ENCODE measurements around the gene SOD1. TPM values are rescaled to one million over a fixed set of nuclear protein-coding genes. Genes with fewer than 3 reads are reported as not detected.

Gene SOD1
- total RNA-seq, 2 donors from 2014 or later, result 164 to 183 TPM

DNA sequence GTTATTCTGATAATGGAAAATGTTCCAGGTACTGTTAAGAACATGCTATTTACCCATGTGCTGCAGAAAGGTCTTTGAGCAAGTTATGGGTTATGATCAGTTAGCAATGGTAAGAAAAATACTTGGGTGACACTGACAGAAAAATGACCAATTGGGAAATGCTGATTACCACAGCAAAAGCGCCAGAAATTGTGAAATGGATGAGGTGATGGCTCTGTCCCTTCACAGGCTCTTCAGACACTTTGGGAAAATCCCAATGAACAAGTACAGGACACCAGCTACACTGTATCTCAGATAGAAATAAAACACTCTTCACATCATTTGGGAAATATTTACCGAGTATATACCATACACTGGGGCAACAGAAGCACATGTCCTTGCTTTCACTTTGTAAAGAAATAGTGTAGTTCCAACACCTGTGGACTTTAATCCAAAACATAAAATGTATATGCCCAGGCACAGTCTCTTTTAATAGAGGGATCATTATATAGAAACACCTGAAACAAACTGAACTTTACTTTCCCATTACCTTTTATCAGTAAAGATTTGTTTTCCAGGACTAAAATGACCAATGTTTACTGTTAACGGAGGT, 13.9 kb downstream of the SOD1 start:
- DNase-seq (ENCODE audit: low spot score), result no peak
- intact Hi-C loops (cut with DNase I), result no loop called here

DNA sequence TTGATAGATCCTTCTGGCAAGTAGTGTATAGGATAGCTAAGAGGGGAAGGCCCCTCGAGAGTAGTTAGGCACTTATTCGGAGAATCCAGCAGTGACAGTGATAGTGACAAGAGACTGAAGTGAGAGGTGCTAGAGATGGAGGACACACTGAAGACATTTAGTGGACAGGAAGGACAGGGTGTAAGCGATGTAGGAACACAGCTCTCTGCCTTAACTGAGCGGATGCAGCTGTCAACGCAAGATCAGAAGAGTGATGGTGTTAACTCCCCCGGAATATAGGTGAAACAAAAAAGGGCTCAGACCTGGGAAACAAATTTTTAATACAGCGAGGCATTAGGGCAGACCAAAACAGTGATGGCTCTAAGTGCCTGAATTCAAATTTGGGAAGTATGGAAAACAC, 15.8 kb downstream of the SOD1 start:
- no peak for DNase-seq (ENCODE audit: low spot score)

DNA sequence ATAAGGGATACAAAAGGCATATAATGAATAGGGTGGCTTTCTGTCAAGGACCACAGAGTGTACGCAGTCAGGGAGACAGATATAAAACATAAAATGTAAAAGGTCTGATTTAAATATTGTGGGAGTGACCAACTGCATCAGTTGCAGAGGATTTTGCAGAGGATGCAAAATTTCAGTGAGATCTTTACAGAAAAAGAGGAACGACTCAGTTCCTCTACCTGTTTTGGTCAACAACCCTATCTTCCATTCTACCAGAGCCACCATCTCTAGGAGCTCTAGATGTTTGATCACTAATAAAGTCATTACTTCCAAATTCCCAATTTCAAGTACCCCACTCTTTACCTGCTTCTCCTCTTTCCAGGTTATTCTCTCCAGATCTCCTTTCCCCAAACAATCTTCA, 16.5 kb downstream of the SOD1 start:
- intact Hi-C loops (cut with DNase I), result no loop called here
- no peak for DNase-seq (ENCODE audit: low spot score)

More for the DNA sequence above, 15.8 kb downstream of the SOD1 start:
- intact Hi-C loops (cut with DNase I), result no loop called here

DNA sequence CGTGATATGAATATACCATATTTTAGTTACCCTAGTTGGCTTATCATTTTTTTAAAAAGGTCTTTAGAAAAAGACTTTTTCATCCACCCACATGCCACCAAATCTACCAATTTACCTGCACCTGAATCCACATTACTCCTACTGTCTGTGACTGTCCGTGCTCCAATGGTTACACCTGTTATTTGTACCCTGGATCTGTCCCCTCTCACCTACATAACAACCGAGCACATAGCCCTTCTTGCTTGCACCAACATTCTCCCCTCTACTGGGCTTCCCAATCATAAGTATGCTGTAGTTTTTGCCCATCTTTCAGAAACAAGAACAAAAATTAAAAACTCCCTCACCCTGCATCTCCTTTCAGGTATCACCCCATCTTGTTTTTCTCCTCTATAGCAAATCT, 17.6 kb downstream of the SOD1 start:
- no peak for DNase-seq (ENCODE audit: low spot score)
- intact Hi-C loops (cut with DNase I), result no loop called here

DNA sequence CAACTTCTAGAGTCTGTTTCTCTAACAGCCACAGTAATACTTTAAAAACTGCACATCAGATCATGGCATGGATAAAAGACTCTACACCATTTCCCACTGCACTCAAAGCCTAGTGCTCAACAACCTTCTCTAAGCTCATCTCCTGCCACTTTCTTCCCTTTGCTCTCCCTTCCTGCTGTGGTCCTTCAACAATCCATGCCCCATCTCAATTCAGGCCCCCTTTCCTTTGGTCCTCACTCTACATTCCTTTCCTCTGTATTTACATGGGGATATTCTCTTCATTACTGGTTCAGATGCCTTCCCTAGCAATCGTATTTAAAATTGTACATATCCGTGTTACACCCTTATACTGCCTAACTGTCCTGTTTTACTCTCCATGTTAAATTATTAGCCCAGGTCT, 19.0 kb downstream of the SOD1 start:
- no peak for DNase-seq (ENCODE audit: low spot score)
- intact Hi-C loops (cut with DNase I), result no loop called here

DNA sequence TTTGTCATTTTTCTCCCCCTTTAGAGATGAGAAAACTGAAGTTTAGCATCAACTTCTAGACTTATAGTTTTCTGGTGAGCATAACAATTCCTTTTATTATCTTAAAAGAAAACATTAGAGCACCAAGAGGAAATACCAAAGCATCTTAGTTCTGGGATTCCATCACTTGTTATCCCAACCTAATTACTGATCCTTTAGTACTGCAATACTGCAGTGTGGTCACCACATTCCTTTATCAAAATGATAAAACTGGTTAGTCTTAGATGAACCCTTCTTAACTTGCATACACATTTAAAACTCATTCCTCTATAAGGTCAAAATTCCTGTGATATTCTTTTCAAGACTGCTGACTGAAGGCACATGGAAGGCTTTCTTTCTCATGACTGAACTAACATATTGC, 23.1 kb downstream of the SOD1 start:
- no peak for DNase-seq (ENCODE audit: low spot score)
- intact Hi-C loops (cut with DNase I), result no loop called here

DNA sequence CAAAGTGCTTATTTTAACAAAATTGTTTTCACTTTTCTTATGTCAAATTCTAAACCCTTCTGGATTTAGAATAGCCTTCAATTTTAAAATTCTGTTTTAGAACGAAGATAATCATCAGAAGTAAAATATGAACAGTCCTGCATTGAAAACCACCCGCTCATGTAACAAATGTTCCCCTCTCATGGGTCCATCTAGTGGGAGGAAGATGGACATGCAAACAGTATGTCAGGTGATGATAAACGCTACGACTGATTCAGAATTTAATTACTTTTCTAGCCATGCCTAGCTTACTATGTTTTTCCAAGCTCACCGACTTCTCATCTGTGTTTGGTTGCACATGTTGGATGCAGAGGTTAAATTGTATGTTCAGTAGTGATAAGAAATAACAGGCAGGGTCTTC, 23.5 kb downstream of the SOD1 start:
- intact Hi-C loops (cut with DNase I), result no loop called here
- DNase-seq (ENCODE audit: low spot score), result no peak

DNA sequence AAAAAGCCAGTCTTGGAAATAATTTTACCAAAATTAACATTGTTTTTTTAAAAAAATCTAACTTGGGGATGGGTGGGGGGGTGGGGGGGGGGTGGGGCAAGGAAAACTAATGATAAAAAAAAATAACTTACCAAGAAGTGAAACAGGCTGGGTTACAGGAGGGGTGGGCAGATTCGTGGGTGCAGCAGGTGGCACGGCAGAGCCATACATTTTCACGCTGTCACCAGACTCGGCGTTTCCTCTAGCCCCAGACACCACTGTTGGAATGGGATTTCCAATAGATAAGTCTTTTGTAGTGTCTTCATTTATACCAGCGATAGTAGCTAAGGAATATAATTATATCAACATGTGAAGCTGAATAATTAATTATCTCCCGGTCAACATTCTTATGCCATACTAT, 25.4 kb downstream of the SOD1 start:
- intact Hi-C loops (cut with DNase I), result no loop called here

DNA sequence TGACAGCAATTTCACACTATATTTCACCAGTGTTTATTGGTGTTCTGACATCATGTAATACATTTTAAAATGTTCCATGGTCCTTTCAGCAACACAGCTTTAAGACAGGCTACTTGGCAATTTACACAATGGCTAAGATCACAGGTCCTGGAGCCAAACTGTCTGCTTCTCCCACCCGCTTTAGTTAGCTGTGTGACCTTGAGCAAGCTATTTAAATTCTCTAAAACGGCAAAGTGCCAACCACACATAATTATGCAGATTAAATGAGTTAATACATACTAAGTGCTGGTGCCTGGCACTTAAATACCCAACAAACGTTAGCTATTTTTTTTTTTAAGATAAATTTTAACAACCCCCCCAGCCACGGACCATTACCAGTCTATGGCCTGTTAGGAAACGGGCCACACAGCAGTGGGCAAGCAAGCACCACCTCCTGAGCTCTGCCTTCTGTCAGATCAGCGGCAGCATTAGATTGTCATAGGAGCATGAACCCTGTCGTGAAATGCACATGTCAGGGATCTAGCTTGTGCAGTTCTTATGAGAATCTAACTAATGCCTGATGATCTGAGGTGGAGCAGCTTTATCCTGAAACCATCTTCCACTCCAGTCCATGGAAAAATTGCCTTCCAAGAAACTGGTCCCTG, 26.9 kb downstream of the SOD1 start:
- no peak for DNase-seq (ENCODE audit: low spot score)
- intact Hi-C loops (cut with DNase I), result loop anchor here in 1 of 2 donors (1.0 kb wide), 1 partner anchor 17 kb away; no protein-coding TSS in a partner anchor

More for the DNA sequence above, 25.4 kb downstream of the SOD1 start:
- no peak for DNase-seq (ENCODE audit: low spot score)

DNA sequence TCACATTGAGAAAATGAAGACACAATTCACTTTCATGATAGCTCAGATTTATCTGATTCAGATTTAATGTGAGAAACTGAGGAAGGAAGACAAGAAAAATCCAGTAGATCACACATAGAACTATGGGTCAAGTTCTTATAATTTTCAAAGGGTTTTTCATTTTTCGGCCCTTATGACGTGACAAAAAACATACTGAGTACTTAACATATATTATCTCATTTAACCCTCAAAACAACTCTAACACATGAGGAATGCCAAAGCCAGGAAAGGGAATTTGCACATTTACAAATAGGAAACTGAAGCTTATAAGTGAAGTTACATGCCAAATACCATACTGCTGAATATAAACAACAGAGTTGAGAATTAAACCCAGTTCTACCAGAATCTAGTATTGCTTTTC, 27.6 kb downstream of the SOD1 start:
- intact Hi-C loops (cut with DNase I), result no loop called here
- DNase-seq (ENCODE audit: low spot score), result no peak

DNA sequence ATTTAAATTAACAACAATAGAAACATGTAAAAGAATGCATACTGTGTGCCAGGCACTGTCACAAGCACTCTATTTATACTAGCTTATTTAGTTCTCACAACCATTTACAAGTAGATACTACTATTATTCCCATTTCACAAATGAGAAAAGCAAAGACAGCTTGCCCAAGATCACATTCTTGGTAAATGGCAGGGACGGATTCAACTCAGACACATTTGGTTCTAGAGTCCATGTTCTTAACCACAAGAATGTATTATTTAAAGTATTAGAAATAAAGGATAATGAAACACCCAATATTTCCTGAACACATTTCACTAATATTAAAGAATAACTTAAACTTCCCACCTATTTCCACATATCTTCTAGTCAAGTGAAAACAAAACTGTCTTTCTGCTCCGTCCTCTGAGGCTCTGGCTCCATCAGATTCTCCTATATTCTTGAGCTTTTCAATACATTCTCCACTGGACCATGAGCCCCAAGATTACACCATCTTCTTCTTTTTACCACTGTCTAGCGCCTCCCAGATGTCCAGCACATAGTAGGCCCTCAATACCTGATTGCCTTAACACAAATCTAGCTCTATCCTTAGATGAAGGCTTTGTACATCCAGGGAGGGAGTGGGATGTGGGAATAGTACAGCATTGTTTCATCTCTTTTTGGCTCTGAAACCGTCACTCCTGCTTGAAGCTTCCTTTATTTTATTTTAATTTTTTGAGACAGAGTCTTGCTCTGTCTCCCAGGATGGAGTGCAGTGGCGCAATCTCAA, 29.3 kb downstream of the SOD1 start:
- DNase-seq (ENCODE audit: low spot score), result no peak
- intact Hi-C loops (cut with DNase I), result no loop called here

DNA sequence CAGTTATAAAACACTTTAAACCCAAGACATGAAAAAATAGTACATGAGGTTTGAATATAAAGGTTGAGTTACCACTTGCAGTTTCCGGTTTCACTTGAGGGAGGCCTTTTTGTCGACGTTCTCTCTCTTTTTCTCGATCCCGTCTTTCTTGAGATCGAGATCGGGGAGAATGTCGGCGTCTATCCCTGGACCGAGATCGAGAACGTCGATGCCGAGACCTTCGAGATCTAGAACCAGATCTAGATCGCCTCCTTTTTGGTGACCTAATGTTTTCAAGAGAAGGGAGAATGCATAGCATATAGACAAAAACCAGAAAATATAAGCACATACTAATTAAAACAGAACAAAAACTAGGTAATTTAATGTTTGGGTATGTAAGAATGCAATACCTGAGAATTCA, 33.7 kb downstream of the SOD1 start:
- DNase-seq (ENCODE audit: low spot score), result no peak
- intact Hi-C loops (cut with DNase I), result loop anchor here in 1 of 2 donors (5.0 kb wide), 1 partner anchor 44 kb away; no protein-coding TSS in a partner anchor

DNA sequence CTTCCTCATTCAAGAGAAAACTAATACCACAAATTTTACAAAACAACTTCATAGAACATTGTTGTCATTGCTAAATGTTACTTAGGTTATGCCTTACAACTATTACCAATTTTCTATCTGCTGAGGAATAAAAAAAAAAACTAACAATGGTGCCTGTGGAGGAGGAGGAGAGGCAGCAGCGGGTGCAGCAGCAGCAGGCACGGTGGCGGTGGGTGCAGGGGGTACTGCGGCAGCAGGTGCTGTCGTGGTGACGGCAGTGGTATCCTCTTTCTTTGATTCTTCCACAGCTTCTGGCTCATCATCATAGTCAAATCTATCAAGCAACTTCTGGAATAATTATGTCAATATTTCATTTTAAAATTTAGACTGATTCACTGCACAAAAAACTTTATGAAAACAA, 36.9 kb downstream of the SOD1 start:
- intact Hi-C loops (cut with DNase I), result no loop called here
- DNase-seq (ENCODE audit: low spot score), result no peak

DNA sequence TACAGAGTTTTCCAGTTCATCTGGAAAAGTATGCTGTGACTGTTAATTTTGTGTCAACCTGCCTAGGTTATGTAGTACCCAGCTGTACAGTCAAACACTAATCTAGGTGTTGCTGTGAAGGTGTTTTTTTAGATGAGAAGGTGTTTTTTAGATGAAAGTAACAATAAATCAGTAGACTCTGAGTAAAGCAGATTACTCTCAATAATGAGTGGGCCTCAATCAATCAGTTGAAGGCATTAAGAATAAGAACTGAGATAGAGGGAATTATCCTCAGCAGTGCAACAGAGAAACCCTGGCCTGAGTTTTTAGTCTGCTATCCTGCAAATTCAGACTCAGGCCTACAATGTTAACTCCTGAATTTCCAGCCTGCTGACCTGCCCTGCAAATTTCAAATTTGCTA, 39.0 kb downstream of the SOD1 start:
- intact Hi-C loops (cut with DNase I), result no loop called here
- DNase-seq (ENCODE audit: low spot score), result no peak

DNA sequence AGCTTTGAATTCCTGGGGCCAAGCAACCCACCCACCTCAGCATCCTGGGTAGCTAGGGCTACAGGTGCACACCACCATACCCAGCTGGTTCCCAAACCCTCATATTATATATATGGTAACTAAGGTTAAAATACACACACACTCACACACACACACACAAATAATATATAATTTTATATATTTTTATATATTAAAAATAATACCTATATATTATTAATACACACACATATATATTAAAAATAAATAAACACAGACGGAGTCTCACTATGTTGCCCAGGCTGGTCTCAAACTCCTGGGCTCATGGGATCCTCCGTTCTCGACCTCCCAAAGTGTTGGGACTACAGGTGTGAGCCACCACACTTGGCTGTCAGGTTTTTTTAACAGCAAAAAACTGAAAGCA, 40.5 kb downstream of the SOD1 start:
- intact Hi-C loops (cut with DNase I), result no loop called here

DNA sequence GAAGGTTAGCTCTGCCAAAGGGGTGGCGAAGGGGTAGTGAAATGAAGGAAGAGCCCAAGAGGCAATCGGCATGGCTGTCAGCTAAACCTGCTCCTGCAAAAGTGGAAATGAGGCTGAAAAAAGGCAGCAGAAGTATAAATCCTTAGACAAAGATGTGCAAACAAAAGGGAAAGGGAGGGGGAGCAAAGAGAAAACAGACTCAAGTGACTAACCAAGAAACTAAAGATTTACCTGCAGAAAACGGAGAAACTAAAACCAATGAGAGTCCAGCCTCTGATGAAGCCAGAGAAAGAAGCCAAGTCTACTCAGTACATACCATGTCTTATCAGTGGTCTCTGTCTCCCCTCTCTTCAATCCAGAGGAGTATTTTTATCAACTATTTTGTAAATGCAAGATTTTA, 47.1 kb downstream of the SOD1 start:
- intact Hi-C loops (cut with DNase I), result no loop called here
- DNase-seq (ENCODE audit: low spot score), result no peak

More for the DNA sequence above, 40.5 kb downstream of the SOD1 start:
- no peak for DNase-seq (ENCODE audit: low spot score)

DNA sequence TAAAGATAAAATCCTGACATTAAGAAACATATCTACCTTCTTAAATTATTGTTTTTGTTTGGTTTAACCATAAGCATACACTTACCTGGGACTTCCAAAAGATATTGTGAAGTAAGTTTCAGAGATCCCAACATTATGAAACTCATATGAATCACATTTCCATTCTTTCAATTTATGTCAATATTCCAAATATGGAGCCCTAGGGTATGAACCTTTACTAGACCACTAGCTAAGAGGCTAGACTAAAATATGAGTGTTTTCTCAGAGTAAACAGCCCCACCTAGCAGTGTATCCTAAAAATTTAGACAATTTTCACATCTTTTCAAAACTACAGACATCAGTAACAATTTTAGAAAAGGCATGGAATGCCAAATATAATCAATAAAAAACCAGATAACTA, 48.0 kb downstream of the SOD1 start:
- intact Hi-C loops (cut with DNase I), result no loop called here
- DNase-seq (ENCODE audit: low spot score), result no peak

DNA sequence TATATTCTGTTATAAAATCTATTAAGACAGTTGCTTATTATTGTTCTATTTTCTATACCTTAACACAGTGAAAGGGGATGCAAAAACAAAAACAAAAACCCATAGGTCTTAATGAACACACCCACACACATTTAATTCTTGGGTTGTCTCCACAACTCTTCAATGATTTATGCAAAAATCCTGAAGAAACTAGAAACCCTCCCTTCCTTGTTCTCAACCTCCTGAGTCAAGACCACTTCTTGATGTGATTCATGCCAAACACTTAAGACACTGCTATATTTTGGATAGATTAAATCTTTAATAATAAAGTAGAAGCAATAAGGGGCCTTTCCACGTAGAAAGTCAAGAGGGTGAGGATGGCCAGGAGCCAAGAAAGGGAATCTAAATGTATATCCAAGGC, 49.0 kb downstream of the SOD1 start:
- no peak for DNase-seq (ENCODE audit: low spot score)
- intact Hi-C loops (cut with DNase I), result no loop called here

DNA sequence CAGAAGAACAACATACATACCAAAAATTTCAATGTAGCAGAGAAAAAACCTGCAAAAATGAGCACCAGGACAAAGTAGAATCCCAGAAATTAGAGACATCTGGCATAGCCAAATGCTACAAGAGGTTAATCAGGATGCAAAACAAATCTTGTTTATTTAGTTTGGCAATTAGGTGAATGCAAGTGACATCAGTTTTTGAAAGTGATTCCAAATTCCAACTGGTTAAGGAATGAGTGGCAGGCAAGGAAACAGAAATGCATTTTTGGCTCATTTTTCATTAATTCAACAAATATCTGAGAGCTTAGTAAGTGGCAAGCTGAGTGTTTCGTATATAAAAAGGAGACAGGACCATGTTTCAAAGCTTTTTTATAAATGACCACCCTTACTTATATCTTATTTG, 51.1 kb downstream of the SOD1 start:
- DNase-seq (ENCODE audit: low spot score), result no peak
- intact Hi-C loops (cut with DNase I), result no loop called here

DNA sequence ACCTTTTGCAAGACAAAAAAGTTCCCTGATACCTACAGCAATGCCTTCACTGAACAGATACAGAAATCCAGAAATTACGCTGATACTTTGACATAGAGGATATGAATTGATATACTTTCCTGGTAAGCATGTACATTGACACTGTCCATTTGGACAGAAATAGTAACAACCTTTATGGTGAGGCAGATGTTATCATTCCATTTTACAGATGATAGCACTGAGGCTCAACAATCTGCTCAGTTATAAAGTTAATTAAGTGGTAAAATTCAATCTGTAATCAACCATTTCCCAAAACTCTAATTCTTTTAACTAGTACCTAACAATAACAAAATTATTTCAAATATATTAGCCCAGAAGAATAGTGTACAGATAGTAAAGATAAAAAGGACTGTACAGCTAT, 51.8 kb downstream of the SOD1 start:
- DNase-seq (ENCODE audit: low spot score), result no peak
- intact Hi-C loops (cut with DNase I), result no loop called here

Measured in posterior vena cava (tissue), 2 donors.